Fibroblast of skin of right biceps (primary cell): ENCODE data around the gene ACBD5.
A peak's percentile ranks its signal among the peaks of the same experiment; 100 is the strongest.
"Not testable (repeated sequence)": the region's sequence is repeated elsewhere in the genome, so short reads cannot be mapped to it uniquely, and the experiment has no call there.

ENCODE experiments used
- DNase-seq: peaks from one replicate; pipeline ENCODE4 v3.0.0-alpha.2; 2013

The ACBD5 gene

GRCh38 chr10:27241010-27241651, 534 bp upstream of the ACBD5 start:
- DNase-seq: peak; percentile 14

DNA sequence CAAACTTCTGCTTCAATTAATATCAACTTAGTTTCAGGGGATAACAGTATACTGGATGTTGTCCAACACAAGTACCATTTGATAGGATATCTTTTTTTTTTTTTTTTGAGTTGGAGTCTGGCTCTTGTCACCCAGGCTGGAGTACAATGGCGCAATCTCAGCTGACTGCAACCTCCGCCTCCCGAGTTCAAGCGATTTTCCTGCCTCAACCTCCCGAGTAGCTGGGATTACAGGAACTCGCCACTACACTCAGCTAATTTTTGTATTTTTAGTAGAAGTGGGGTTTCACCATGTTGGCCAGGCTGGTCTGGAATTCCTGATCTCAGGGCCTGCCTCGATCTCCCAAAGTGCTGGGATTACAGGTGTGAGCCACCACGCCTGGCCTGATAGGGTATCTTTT, 3.1 kb downstream of the ACBD5 start:
- DNase-seq: not testable (repeated sequence)

DNA sequence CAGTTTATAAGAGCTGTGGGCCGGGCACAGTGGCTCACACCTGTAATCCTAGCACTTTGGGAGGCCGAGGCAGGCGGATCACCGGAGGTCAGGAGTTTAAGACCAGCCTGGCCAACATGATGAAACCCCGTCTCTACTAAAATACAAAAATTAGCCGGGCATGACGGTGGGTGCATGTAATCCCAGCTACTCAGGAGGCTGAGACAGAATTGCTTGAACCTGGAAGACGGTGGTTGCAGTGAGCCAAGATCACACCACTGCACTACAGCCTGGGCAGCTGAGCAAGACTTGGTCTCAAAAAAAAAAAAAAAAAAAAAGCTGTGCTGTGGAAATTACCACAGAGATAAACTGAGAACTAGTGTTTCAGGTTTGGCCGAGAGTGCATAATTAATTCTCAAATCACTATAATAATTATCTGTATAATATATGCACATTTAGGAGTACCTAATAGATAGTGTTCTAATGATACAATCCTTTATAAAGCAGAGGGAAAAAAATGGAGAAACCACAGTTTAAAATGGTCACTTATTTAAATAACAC, 3.9 kb downstream of the ACBD5 start:
- DNase-seq: not testable (repeated sequence)

DNA sequence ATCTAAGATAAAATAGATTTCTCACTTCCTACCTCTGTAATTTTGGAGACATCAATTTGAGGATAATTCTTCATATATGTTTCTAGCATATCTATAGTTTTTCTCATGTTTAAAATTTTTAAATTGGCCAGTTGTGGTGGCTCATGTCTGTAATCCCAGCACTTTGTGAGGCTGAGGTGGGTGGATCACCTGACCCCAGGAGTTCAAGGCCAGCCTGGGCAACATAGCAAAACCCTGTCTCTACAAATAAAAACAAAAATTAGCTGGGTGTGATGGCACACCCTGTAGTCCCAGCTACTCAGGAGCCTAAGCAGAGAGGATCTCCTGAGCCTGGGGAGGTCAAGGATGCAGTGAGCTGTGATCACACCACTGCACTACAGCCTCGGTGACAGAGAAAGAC, 4.9 kb downstream of the ACBD5 start:
- DNase-seq: no peak

GRCh38 chr10:27230022-27230421, 10.6 kb downstream of the ACBD5 start:
- DNase-seq: no peak

DNA sequence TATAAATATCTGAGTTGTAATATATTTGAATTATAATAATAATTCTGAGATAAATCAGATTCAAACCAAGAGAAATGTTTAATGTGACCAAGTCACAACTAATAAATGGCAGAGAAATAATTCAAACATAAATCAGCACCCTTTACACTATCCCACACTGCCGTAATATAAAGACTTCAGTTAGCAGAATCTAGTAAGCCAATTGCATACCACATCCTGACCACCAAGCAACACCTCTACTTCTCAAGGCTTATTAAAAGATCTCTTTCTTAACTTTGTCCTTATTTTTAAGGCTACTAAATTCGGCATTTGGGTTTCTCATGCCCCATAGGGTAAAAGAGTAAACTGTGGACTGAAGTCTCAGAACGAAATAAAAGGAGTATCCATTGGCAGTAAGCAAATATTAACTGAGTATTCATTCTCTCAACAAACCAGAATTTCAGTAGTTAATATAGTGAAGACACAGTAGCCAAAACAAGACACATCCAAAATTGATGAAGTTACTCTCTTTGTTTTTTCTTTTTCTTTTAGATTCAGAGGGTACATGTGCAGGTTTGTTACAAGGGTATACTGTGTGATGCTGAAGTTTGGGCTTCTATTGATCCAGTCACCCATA, 14.8 kb downstream of the ACBD5 start:
- no peak for DNase-seq

DNA sequence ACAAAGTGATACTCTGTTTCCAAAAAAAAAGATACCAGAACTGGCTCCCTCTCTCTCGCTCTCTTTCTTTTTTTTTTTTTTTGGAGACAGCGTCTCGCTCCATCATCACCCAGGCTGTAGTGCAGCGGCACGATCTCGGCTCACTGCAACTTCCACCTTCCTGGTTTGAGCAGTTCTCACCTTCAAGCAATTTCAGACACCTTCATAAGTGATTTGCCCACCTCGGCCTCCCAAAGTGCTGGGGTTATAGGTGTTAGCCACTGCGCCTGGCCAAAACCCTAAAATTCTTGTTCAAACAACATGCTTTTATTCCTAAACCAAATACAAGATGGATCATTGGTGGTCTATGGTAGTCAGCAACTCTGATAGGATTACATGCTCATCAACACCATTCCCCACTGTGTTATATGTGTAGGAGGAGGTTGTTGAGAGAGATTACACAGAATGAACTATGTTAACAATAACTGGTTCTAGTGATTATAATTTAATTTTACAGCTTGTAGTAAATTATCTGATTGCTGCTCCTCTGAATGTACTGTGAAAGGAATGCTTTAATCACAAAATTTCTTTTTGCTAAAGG, 15.5 kb downstream of the ACBD5 start:
- no peak for DNase-seq

- DNase-seq: peak; percentile 36
These were observed 16.6 kb downstream of the ACBD5 start for GRCh38 chr10:27223964-27224363.

- peak; percentile 3 for DNase-seq
These were observed 33.2 kb downstream of the ACBD5 start for GRCh38 chr10:27207350-27207749.

GRCh38 chr10:27203806-27204205, 36.8 kb downstream of the ACBD5 start:
- no peak for DNase-seq

- DNase-seq: no peak
These were observed 42.5 kb downstream of the ACBD5 start for GRCh38 chr10:27197980-27198620.

DNA sequence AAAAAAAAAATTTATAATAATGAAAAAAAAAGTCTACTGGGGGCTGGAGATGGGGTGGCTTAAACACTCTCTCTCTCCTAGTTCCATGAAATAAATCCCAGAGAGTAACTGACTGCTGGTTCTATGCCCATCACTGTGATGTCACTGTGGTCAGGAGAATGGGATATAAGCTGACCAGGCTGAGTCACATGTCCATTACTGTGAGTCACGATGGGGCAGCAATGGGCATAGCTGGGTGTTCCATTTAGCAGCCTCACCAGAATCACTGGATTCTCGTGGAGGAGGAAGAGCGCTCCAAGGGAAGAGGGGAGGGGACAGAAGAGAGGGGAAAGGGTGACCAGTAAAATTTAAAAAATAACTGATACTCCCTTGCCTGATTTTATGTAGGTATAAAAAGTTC, 48.3 kb downstream of the ACBD5 start:
- peak; percentile 74 for DNase-seq

DNA sequence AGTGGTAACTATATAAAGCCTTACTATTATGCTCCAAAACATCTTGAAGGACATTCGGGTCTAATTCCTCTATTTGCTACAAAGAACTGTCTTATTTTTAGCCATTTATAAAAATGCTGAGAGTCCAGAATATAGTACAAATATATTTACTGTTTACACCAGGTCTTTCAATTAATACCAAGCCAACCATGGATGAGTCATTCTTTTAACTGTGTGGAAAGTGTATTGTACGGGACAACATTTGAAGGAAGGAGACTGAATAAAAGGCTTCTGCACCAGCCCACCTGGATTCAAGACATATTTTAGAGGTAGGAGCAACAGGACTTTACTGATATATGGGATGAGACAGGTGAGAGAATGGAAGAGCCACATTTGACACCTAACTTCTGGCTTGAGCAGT, 50.1 kb downstream of the ACBD5 start:
- no peak for DNase-seq

DNA sequence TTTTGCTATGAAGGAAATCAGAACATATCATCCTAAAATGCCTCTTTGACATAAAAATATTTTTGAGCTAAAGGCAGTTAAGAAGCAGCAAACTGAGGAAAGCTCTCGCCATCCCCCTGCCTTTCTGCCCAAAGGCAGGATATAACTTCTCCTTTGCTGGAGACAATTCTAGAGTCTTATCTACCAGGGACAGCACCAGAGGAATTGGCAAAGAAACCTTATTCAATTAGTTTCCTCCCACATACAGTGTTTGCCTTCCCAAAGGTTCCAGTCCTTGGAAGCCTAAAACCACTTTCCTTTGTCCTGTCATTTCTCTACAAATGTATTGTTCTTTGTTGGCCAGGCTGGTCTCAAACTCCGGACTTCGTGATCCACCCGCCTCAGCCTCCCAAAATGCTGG, 51.7 kb downstream of the ACBD5 start:
- DNase-seq: no peak

DNA sequence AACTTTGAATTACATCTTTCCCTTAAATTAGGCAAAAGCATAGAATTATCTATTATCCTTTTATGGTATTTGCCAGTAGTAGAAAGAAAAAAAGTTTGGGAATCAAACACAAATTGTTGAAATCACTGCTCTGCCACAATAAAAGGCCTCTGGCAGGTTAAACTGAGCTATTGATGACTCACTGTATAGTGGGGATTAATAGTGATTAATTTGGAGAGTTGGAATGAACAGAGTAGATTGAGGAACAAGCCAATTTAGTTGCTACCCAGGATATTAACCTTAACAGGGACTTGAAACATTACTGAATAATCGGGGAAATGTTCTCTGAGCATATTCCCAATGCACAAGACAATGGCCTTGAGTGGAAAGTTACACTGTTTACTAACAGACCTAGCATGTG, 52.3 kb downstream of the ACBD5 start:
- no peak for DNase-seq

GRCh38 chr10:27169849-27170248, 70.7 kb downstream of the ACBD5 start:
- no peak for DNase-seq

DNA sequence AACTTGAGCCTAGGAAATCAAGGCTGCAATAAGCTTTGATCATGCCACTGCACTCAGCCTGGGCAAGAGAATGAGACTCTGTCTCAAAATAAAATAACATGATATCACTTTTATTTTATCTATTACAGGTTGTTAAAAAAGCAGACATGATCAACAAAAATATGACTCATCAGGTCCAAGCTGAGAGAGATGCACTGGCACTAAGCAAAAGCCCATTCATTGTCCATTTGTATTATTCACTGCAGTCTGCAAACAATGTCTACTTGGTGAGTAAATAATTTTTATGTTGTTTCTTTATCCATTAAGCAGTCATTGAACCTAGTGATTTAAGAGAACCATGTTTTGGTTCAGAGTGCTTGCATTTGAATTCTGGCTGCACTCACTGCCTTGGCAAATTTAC, 82.2 kb downstream of the ACBD5 start:
- DNase-seq: no peak

DNA sequence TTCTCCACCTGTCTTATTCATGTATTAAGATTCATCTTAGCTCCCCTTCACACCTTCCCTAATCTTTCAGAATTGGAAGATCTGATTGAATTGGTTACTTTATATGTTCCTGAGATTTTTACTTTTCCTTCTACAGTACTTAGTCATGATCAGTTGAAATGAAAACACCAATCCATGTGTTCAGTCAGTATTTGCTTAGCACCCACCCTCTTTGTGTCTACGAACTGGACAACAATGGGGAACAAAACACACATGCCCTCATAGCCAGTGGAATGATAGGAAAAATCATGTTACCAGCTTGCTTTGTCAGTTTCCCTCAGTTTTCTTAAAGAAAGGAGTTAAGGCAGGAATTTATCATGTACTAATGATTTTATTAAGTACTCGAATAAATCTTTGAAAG, 83.4 kb downstream of the ACBD5 start:
- no peak for DNase-seq

DNA sequence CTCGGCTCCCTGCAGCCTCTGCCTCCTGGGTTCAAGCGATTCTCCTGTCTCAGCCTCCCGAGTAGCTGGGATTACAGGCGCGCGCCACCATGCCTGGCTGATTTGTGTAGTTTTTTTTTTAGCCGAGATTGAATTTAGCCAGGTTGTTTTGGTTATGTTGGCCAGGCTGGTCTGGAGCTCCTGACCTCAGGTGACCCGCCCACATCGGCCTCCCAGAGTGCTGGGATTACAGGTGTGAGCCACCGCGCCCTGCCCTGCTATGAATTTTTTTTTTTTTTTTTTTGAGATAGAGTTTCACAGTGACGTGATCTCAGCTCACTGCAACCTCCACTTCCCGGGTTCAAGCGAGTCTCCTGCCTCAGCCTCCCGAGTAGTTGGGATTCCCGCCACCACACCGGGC, 84.0 kb downstream of the ACBD5 start:
- DNase-seq: peak; percentile 0

GRCh38 chr10:27155066-27155754, 85.4 kb downstream of the ACBD5 start, which contains the start of gene MASTL:
TSS of gene MASTL (plus strand) at chr10:27155352. CDS start at chr10:27155427, 75 bp downstream.
- DNase-seq: peak; percentile 96

DNA sequence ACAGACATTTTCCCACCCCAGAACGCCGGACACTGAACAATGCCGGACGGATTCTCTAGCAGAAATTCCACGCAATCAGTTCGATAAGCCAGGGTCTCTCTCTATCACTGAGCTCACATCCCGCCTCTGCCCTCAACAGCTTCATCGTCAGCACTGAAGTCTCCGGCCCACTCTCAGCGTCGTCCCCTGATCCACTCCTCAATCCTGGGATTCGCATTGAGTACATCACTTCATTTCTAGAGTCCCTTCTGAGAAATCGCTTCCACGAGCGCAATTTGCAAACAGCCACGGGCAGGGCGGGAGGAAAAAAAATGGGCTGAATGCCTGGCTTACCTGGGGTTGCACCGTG, 86.8 kb downstream of the ACBD5 start:
- no peak for DNase-seq

DNA sequence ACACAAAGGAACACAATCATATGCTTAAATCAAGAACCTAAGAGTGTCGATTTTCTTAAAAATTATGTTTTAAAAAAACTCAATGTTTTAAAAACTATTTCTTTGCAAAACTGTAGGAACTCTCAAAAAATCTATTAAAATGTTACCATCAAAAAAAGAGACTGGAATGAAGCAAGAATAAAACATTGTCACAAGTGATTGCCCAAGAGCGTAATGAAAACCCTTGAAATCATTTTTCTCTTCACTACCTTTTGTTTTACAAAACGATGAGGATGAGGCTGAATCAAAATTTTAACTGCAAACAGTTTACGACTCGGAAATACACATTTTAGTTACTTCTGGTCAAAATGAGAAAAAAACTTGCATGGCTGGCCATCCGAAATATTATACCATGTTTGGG, 87.3 kb downstream of the ACBD5 start:
- no peak for DNase-seq

DNA sequence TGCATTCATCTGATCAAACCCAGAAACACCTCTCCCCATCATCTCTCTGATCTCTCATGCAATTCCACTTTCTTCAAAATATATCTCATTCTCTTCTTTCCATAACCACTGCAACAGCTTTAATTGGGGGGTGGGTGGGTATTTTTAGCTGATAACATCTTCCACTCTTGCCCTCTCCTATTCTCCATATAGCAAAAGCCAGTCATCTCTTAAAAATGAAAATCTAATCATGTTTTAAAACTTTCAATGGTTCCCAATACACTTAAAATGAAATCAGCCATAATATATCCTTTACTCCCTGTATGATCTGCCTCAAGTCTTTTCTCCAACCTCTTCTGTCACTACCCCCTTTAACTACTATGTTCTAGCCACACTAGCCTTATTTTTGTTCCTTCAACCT, 87.9 kb downstream of the ACBD5 start:
- no peak for DNase-seq
